CD4-positive, alpha-beta T cell (primary cell): Measurements from ENCODE around the gene SRGAP1. TPM values are rescaled to one million over a fixed set of nuclear protein-coding genes. Genes with fewer than 3 reads are reported as not detected.

Experiments used
- ATAC-seq: fragments of 200-7000 bp; cut with Tn5 transposase; one replicate; pipeline ENCODE4 v1.10.0; 2022; ENCODE audit warnings: mild to moderate bottlenecking; ENCODE audit not compliant: poor library complexity
- CTCF ChIA-PET: fragments of 350-600 bp; sonication (Branson Sonifier 250); formaldehyde crosslinking; loops from one replicate; lab custom pipeline; 2021; ENCODE audit warnings: antibody characterized with exemption, inconsistent platforms; lab: Charles Lee
- POLR2A ChIA-PET: fragments of 350-600 bp; sonication (Branson Sonifier 250); formaldehyde crosslinking; loops from one replicate; lab custom pipeline; 2021; ENCODE audit warnings: antibody characterized with exemption, inconsistent platforms; lab: Charles Lee
- DNase-seq, 14 experiments: peaks; one replicate each; pipeline ENCODE4 v3.0.0-alpha.2; 2013 to 2020; ENCODE audit warnings: mixed read lengths in 2 of 14
- H3K27ac ChIP-seq, 2 donors: one replicate each; pipeline versions ENCODE4 v1.5.1 to v1.7.0; 2013; ENCODE audit warnings: low read length in 2 of 2, low read depth in 1 of 2, mild to moderate bottlenecking in 1 of 2
- H3K27me3 ChIP-seq, 2 experiments: 1 replicate in 1 of 2; 2 replicates in 1 of 2; pipeline versions ENCODE4 v1.6.1 to v1.7.0; 2013; ENCODE audit warnings: low read length in 2 of 2, control low read depth in 1 of 2, mild to moderate bottlenecking in 1 of 2, moderate library complexity in 1 of 2; ENCODE audit not compliant: insufficient read depth in 2 of 2, control insufficient read depth in 1 of 2
- H3K36me3 ChIP-seq: one replicate; pipeline ENCODE4 v1.6.1; 2013; ENCODE audit warnings: low read length, control low read depth; ENCODE audit not compliant: insufficient read depth
- H3K4me1 ChIP-seq: one replicate; pipeline ENCODE4 v1.6.1; 2013; ENCODE audit warnings: low read length, control low read depth; ENCODE audit not compliant: insufficient read depth
- H3K4me3 ChIP-seq: one replicate; pipeline ENCODE4 v1.5.1; 2013; ENCODE audit warnings: mild to moderate bottlenecking, low read length, moderate library complexity
- H3K9me3 ChIP-seq, 2 experiments: 1 replicate in 1 of 2; 2 replicates in 1 of 2; pipeline versions ENCODE4 v1.6.1 to v1.7.0; 2013; ENCODE audit warnings: low read length in 2 of 2, mild to moderate bottlenecking in 2 of 2, control low read depth in 1 of 2, moderate library complexity in 1 of 2; ENCODE audit not compliant: control insufficient read depth in 1 of 2, insufficient read depth in 1 of 2
- H3K27ac Mint-ChIP-seq: one replicate; pipeline ENCODE4 v1.8.0; 2020; ENCODE audit warnings: mixed read lengths
- H3K27me3 Mint-ChIP-seq: one replicate; pipeline ENCODE4 v1.8.0; 2021; ENCODE audit warnings: mixed read lengths
- H3K36me3 Mint-ChIP-seq: one replicate; pipeline ENCODE4 v1.8.0; 2021; ENCODE audit warnings: low read depth, mixed read lengths
- H3K4me1 Mint-ChIP-seq: one replicate; pipeline ENCODE4 v1.8.0; 2021; ENCODE audit warnings: low read depth, mixed read lengths
- H3K4me3 Mint-ChIP-seq: one replicate; pipeline ENCODE4 v1.8.0; 2020; ENCODE audit warnings: mild to moderate bottlenecking, mixed read lengths
- H3K9me3 Mint-ChIP-seq: one replicate; pipeline ENCODE4 v1.8.0; 2020; ENCODE audit warnings: mixed read lengths
- CTCF ChIP-seq: fragments of 200-600 bp; IDR thresholded peaks from one replicate; pipeline ENCODE4 v1.8.0; 2022; ENCODE audit warnings: antibody characterized with exemption, mild to moderate bottlenecking
- intact Hi-C, 2 experiments: fragments of 100-400 bp; cut with DNase I in 1 of 2; cut with micrococcal nuclease in 1 of 2; formaldehyde crosslinking; loops; one replicate each; pipeline versions ENCODE4 v1.15.1 to v1.9.0; 2023 to 2025; cut with DNase I, micrococcal nuclease
- total RNA-seq, 174 experiments: library from RNA in 2 of 174; stranded (reverse) in 2 of 174; gene quantifications; one replicate each; pipeline ENCODE4 v1.2.3 and lab custom pipeline; 2021 to 2026

Gene SRGAP1
- total RNA-seq, 2 experiments from 2014 or later = 0.03 TPM; not detected in 1

GRCh38 chr12:64053117-64053516 is 208.6 kb downstream of the SRGAP1 start:
- intact Hi-C loops = no loop called here
- Mint-ChIP-seq H3K36me3 (no peaks in the 10 kb centered on the region), H3K27me3 (peaks cover 35% of the 10 kb centered on the region), H3K27ac (no peak overlapping the region), H3K9me3 (no peaks in the 10 kb centered on the region), H3K4me3 (no peak overlapping the region), H3K4me1 (no peaks in the 10 kb centered on the region)
- ATAC-seq (no peak), DNase-seq (no peak)
- no peak overlapping the region for H3K4me3 ChIP-seq
- peaks cover 0 to 6% of the 10 kb centered on the region in 2 experiments for H3K27me3 ChIP-seq
- no peak overlapping the region for H3K27ac ChIP-seq
- no peaks in the 10 kb centered on the region for H3K9me3 ChIP-seq
- no peak for TF ChIP-seq CTCF
- no peaks in the 10 kb centered on the region for H3K4me1 ChIP-seq
- POLR2A ChIA-PET = no interaction called here
- CTCF ChIA-PET = no interaction called here
- no peaks in the 10 kb centered on the region for H3K36me3 ChIP-seq

- ChIA-PET CTCF (no interaction called here), POLR2A (no interaction called here)
- no peaks in the 10 kb centered on the region for H3K4me1 ChIP-seq
- ATAC-seq (no peak), DNase-seq (no peak)
- no peak for TF ChIP-seq CTCF
- H3K4me3 Mint-ChIP-seq = no peak overlapping the region
- no peaks in the 10 kb centered on the region for H3K9me3 Mint-ChIP-seq
- H3K27ac ChIP-seq = no peak overlapping the region
- intact Hi-C loops = no loop called here
- H3K36me3 ChIP-seq = no peaks in the 10 kb centered on the region
- peaks cover 31% of the 10 kb centered on the region for H3K27me3 Mint-ChIP-seq
- no peaks in the 10 kb centered on the region for H3K36me3 Mint-ChIP-seq
- no peaks in the 10 kb centered on the region for H3K9me3 ChIP-seq
- no peak overlapping the region for H3K27ac Mint-ChIP-seq
- H3K27me3 ChIP-seq = peaks cover 0 to 6% of the 10 kb centered on the region in 2 experiments
- H3K4me3 ChIP-seq = no peak overlapping the region
- no peaks in the 10 kb centered on the region for H3K4me1 Mint-ChIP-seq
Observed at GRCh38 chr12:64054079-64054520, 209.6 kb downstream of the SRGAP1 start.

GRCh38 chr12:64056741-64057140 is 212.2 kb downstream of the SRGAP1 start:
- ATAC-seq = no peak

More at GRCh38 chr12:64056741-64057140, 212.2 kb downstream of the SRGAP1 start:
- Mint-ChIP-seq H3K4me3 (no peak overlapping the region), H3K27ac (no peak overlapping the region), H3K27me3 (peaks cover 19% of the 10 kb centered on the region), H3K36me3 (no peaks in the 10 kb centered on the region), H3K4me1 (no peaks in the 10 kb centered on the region), H3K9me3 (no peaks in the 10 kb centered on the region)
- H3K27me3 ChIP-seq = peaks cover 0 to 6% of the 10 kb centered on the region in 2 experiments
- no peak overlapping the region for H3K4me3 ChIP-seq
- CTCF ChIA-PET = no interaction called here
- H3K4me1 ChIP-seq = no peaks in the 10 kb centered on the region
- no peaks in the 10 kb centered on the region for H3K36me3 ChIP-seq
- DNase-seq = no peak
- H3K27ac ChIP-seq = no peak overlapping the region
- intact Hi-C loops = no loop called here
- no peaks in the 10 kb centered on the region for H3K9me3 ChIP-seq
- POLR2A ChIA-PET = no interaction called here
- TF ChIP-seq CTCF = no peak
